K562 (cell line): ENCODE measurements around the gene XPO6. TPM values are rescaled to one million over a fixed set of nuclear protein-coding genes. Genes with fewer than 3 reads are reported as not detected.

Source experiments
- ATAC-seq: fragments of 200-7000 bp; cut with Tn5 transposase; 3 replicates; pipeline ENCODE4 v1.9.1; 2020; ENCODE audit warnings: moderate library complexity
- BruUV-seq: library from RNA; stranded (reverse); fragments of 400-500 nt; replicated peaks from 2 replicates; lab custom pipeline; 2021; lab: Mats Ljungman, UMichigan
- CTCF ChIA-PET: fragments of 300-600 bp; formaldehyde crosslinking; extraction: SDS; loops from one replicate; lab custom pipeline; 2021; ENCODE audit warnings: low intra/inter-chr PET ratio; lab: Yijun Ruan, JAX
- POLR2A ChIA-PET: fragments of 300-600, 350-650 bp; sonication (Branson Sonifier 250); formaldehyde crosslinking; extraction: SDS; loops from one replicate; lab custom pipeline; 2021; ENCODE audit warnings: antibody characterized with exemption, inconsistent platforms; lab: Yijun Ruan, JAX
- DNase-seq, 4 experiments: peaks; one replicate each; pipeline versions ENCODE4 v3.0.0 to v3.0.0-alpha.2; 2011 to 2018; ENCODE audit warnings: low spot score in 3 of 4, mixed read lengths in 3 of 4; ENCODE audit errors: extremely low read depth in 1 of 4
- FAIRE-seq: peaks from 2 replicates; lab custom pipeline; 2011; peaks lifted over from hg19 to GRCh38; lab: Jason Lieb, UNC
- H2AFZ ChIP-seq: 2 replicates; pipeline ENCODE4 v1.6.0; 2011; ENCODE audit warnings: low read depth, low read length, control low read depth, inconsistent platforms
- H3K27ac ChIP-seq: fragments of 200-600 bp; 3 replicates; pipeline ENCODE4 v1.8.0; 2011; ENCODE audit warnings: low read depth, mild to moderate bottlenecking, control low read depth, inconsistent platforms, low read length, moderate library complexity, mixed read lengths; ENCODE audit errors: extremely low read depth
- H3K27me3 ChIP-seq, 2 experiments: fragments of 300-600 bp in 1 of 2; 2 replicates in 1 of 2; 3 replicates in 1 of 2; pipeline versions ENCODE4 v1.6.0 to v1.8.0; 2011; ENCODE audit warnings: inconsistent platforms in 2 of 2, low read length in 2 of 2, mild to moderate bottlenecking in 1 of 2, mixed read lengths in 1 of 2, moderate library complexity in 1 of 2; ENCODE audit not compliant: control insufficient read depth in 2 of 2, insufficient read depth in 2 of 2
- H3K36me3 ChIP-seq: fragments of 300-600 bp; 3 replicates; pipeline ENCODE4 v1.8.0; 2011; ENCODE audit warnings: mild to moderate bottlenecking, low read length, inconsistent platforms; ENCODE audit not compliant: control insufficient read depth, insufficient read depth
- H3K4me1 ChIP-seq, 2 experiments: fragments of 200-600 bp in 1 of 2; replicated peaks in 1 of 2; 2 replicates in 1 of 2; 3 replicates in 1 of 2; pipeline versions ENCODE4 v1.5.1 to v1.8.0; 2011; ENCODE audit warnings: inconsistent platforms in 2 of 2, low read length in 2 of 2, mild to moderate bottlenecking in 1 of 2, mixed read lengths in 1 of 2, moderate library complexity in 1 of 2; ENCODE audit not compliant: control insufficient read depth in 2 of 2, insufficient read depth in 2 of 2
- H3K4me2 ChIP-seq: 2 replicates; pipeline ENCODE4 v1.6.1; 2011; ENCODE audit warnings: low read length, control low read depth, inconsistent platforms, mixed read lengths; ENCODE audit not compliant: insufficient read depth
- H3K4me3 ChIP-seq: fragments of 200-600 bp; sonication (generic), shearing (Covaris generic); 2 replicates; pipeline ENCODE4 v1.5.1; 2016; ENCODE audit warnings: control low read depth, inconsistent platforms
- H3K79me2 ChIP-seq: fragments of 200-600 bp; 3 replicates; pipeline ENCODE4 v1.8.0; 2011; ENCODE audit warnings: low read length, inconsistent platforms; ENCODE audit not compliant: control insufficient read depth, insufficient read depth
- H3K9ac ChIP-seq, 2 experiments: 2 replicates each; pipeline versions ENCODE4 v1.6.0 to v1.6.1; 2011; ENCODE audit warnings: low read depth in 2 of 2, low read length in 2 of 2, control low read depth in 1 of 2, inconsistent platforms in 1 of 2, mild to moderate bottlenecking in 1 of 2, mixed read lengths in 1 of 2; ENCODE audit not compliant: insufficient read depth in 1 of 2
- H3K9me1 ChIP-seq: one replicate; pipeline ENCODE4 v1.6.0; 2011; ENCODE audit warnings: inconsistent platforms, mild to moderate bottlenecking, low read length, moderate library complexity; ENCODE audit not compliant: control insufficient read depth, insufficient read depth
- H3K9me3 ChIP-seq: replicated peaks from 2 replicates; pipeline ENCODE4 v1.5.1; 2011; ENCODE audit warnings: low read depth, low read length, inconsistent platforms; ENCODE audit not compliant: control insufficient read depth, insufficient read depth
- H4K20me1 ChIP-seq: replicated peaks from 2 replicates; pipeline ENCODE4 v1.6.1; 2011; ENCODE audit warnings: low read length, inconsistent platforms, mixed read lengths; ENCODE audit not compliant: control insufficient read depth, insufficient read depth
- CCAR2 ChIP-seq: fragments of 200-400 bp; formaldehyde crosslinking; IDR thresholded peaks from 2 replicates; pipeline ENCODE4 v1.6.1; 2017; ENCODE audit warnings: mild to moderate bottlenecking, low read depth, low read length
- GTF2E2 ChIP-seq: fragments of 200-800 bp; sonication (Bioruptor generic); IDR thresholded peaks from 2 replicates; pipeline ENCODE4 v1.6.1; 2016; ENCODE audit warnings: missing genetic modification characterization, missing compliant biosample characterization
- MECOM ChIP-seq: fragments of 250-450 bp; sonication (Bioruptor Pico); IDR thresholded peaks from 2 replicates; pipeline ENCODE4 v1.8.0; 2022; ENCODE audit warnings: inconsistent platforms
- MEF2D ChIP-seq: conservative IDR thresholded peaks from 2 replicates; pipeline ENCODE4 v1.6.1; 2016; ENCODE audit warnings: low read depth, missing genetic modification characterization, missing compliant biosample characterization
- PPARD ChIP-seq: fragments of 250-450 bp; sonication (Bioruptor Pico); IDR thresholded peaks from 2 replicates; pipeline ENCODE4 v1.8.0; 2022; ENCODE audit warnings: inconsistent platforms, mild to moderate bottlenecking, moderate library complexity
- RBM14 ChIP-seq: fragments of 200-400 bp; formaldehyde crosslinking; IDR thresholded peaks from 2 replicates; pipeline ENCODE4 v1.6.1; 2018; ENCODE audit warnings: low read depth, mild to moderate bottlenecking, low read length, moderate library complexity, borderline replicate concordance; ENCODE audit not compliant: insufficient read depth
- SOX6 ChIP-seq: fragments of 450-650 bp; IDR thresholded peaks from 2 replicates; pipeline ENCODE4 v1.6.1; 2014; ENCODE audit warnings: mild to moderate bottlenecking
- ZNF184 ChIP-seq: sonication (generic); formaldehyde crosslinking; IDR thresholded peaks from 2 replicates; pipeline ENCODE4 v1.5.0; 2020; ENCODE audit warnings: missing genetic modification reagents
- ZNF197 ChIP-seq: fragments of 200-800 bp; sonication (Bioruptor generic); IDR thresholded peaks from 2 replicates; pipeline ENCODE4 v1.6.1; 2016; ENCODE audit warnings: low read depth, missing genetic modification characterization, missing compliant biosample characterization
- ZNF76 ChIP-seq: fragments of 250-450 bp; sonication (Bioruptor Pico); IDR thresholded peaks from 2 replicates; pipeline ENCODE4 v1.4.0; 2020; ENCODE audit warnings: mild to moderate bottlenecking, moderate library complexity, borderline replicate concordance
- WGBS: fragments of 100-300 bp; shearing (Covaris generic); methylation state at CpG from one replicate; pipeline ENCODE4 v1.1.6; 2016; ENCODE audit warnings: low coverage, mixed read lengths; ENCODE audit not compliant: insufficient coverage; ENCODE audit errors: missing lambda C conversion rate; 5-methylcytosine and 5-hydroxymethylcytosine counted together
- in situ Hi-C: fragments of 300-500 bp; cut with MboI; formaldehyde crosslinking; loops from 4 replicates; pipeline ENCODE4 v1.15.0; 2018; ENCODE audit warnings: inconsistent platforms, mixed read lengths
- intact Hi-C: fragments of 100-400 bp; cut with micrococcal nuclease; formaldehyde crosslinking; loops from 2 replicates; pipeline ENCODE4 v1.14.2; 2022
- polyA plus RNA-seq, 8 experiments: library from polyadenylated mRNA; depleted of rRNA in 4 of 8; stranded (reverse) in 5 of 8; unstranded in 3 of 8; fragments of >200 nt; fragmentation: Nextera tagmentation in 2 of 8; fragmentation: Illumina TruSeq in 1 of 8; extraction: Ambion mirVana in 2 of 8; extraction: Trizol in 1 of 8; gene quantifications; 2 replicates each; pipeline versions ENCODE4 v1.2.1 to v1.2.3, GENCODE V29; 2011 to 2014; ENCODE audit warnings: inconsistent platforms in 1 of 8, missing spikeins in 1 of 8
- total RNA-seq, 7 experiments: library from RNA; depleted of rRNA in 6 of 7; stranded (reverse); fragments of >200 nt in 6 of 7; fragmentation: Illumina TruSeq in 2 of 7; extraction: Trizol in 2 of 7; gene quantifications; 2 replicates each; pipeline versions ENCODE4 v1.2.1 to v1.2.3, GENCODE V29; 2011 to 2021; ENCODE audit warnings: low replicate concordance in 1 of 7
- TF ChIP-seq, protein P1 (sequence below): sonication (generic); formaldehyde crosslinking; IDR thresholded peaks from 2 replicates; pipeline ENCODE4 v1.8.0; 2022; ENCODE audit warnings: mild to moderate bottlenecking, missing genetic modification reagents
- TF ChIP-seq, protein P2 (sequence below): sonication (generic); formaldehyde crosslinking; IDR thresholded peaks from 2 replicates; pipeline ENCODE4 v1.8.0; 2023; ENCODE audit warnings: mild to moderate bottlenecking, missing genetic modification reagents
- TF ChIP-seq, protein P3 (sequence below): sonication (generic); formaldehyde crosslinking; IDR thresholded peaks from 2 replicates; pipeline ENCODE4 v1.9.0; 2022; ENCODE audit warnings: mild to moderate bottlenecking, missing genetic modification reagents

The XPO6 gene
- total and polyA plus RNA-seq, 9 of the 15 experiments (the other 6 are each of a cell fraction or from before 2014, with no cell fraction given): 11.2 to 196 (median 119) TPM

DNA sequence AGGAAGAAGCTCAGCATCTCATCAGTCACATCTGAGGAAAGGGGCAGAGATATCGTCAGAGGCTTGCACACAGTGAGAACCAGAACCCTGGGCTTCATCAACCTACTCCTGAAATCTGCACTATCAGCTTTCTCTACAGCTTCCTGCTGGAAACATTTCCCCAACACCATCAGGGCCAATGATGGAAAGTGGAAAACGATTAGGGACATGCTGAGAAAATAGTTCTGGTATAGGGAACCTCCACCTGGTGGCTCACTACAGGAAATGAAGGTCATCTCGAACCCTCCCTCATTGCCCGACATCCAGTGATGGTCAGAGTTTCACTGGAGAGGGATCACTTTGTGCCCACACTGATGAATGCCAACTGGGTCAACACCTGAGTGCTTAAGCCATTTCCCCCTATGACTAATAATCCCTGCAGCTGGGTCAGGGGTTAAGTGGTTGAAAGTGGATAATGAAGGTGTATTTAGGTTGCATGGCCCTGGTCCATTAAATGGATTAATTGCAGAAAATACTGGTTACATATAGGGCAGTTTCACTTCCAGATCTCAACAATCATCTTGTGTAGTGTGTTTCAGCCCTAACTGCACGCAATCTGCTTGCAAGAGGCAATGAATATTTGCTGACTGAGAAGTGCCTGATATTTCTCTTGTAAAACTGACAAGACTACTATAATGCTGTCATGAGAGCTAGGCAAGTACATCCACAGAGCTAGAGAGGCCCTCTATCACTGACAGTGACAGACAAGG is 105.1 kb downstream of the XPO6 start:
- CTCF ChIA-PET: no interaction called here
- H3K9ac ChIP-seq: no peak overlapping the region
- H3K9me1 ChIP-seq: no peaks in the 10 kb centered on the region
- H2AFZ ChIP-seq: no peak overlapping the region
- DNase-seq: no peak
- H3K4me3 ChIP-seq: no peak overlapping the region
- H3K27ac ChIP-seq: no peak overlapping the region
- H3K79me2 ChIP-seq: no peaks in the 10 kb centered on the region; the same call in 1 of the 3 replicates
- no TSS peak for BruUV-seq
- peaks cover 0 to 10% of the 10 kb centered on the region in 2 experiments; a peak in 2 of 5 replicates for H3K4me1 ChIP-seq
- no peak overlapping the region for H3K4me2 ChIP-seq
- intact Hi-C loops: no loop called here
- no peak for FAIRE-seq
- H3K27me3 ChIP-seq: no peaks in the 10 kb centered on the region
- TF ChIP-seq RBM14: no peak
- TF ChIP-seq ZNF184 (CRISPR knock-in tag): no peak
- TF ChIP-seq, protein P1, sequence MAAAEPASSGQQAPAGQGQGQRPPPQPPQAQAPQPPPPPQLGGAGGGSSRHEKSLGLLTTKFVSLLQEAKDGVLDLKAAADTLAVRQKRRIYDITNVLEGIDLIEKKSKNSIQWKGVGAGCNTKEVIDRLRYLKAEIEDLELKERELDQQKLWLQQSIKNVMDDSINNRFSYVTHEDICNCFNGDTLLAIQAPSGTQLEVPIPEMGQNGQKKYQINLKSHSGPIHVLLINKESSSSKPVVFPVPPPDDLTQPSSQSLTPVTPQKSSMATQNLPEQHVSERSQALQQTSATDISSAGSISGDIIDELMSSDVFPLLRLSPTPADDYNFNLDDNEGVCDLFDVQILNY (CRISPR knock-in tag): no peak
- TF ChIP-seq PPARD (CRISPR knock-in tag): no peak
- TF ChIP-seq, protein P2, sequence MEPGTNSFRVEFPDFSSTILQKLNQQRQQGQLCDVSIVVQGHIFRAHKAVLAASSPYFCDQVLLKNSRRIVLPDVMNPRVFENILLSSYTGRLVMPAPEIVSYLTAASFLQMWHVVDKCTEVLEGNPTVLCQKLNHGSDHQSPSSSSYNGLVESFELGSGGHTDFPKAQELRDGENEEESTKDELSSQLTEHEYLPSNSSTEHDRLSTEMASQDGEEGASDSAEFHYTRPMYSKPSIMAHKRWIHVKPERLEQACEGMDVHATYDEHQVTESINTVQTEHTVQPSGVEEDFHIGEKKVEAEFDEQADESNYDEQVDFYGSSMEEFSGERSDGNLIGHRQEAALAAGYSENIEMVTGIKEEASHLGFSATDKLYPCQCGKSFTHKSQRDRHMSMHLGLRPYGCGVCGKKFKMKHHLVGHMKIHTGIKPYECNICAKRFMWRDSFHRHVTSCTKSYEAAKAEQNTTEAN (CRISPR knock-in tag): no peak
- no peak for TF ChIP-seq MEF2D (tag)
- TF ChIP-seq SOX6: no peak
- no peak for TF ChIP-seq MECOM (CRISPR knock-in tag)
- no peak for TF ChIP-seq CCAR2
- TF ChIP-seq, protein P3, sequence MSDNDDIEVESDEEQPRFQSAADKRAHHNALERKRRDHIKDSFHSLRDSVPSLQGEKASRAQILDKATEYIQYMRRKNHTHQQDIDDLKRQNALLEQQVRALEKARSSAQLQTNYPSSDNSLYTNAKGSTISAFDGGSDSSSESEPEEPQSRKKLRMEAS (CRISPR knock-in tag): no peak
- TF ChIP-seq GTF2E2 (tag): no peak
- no peak for TF ChIP-seq ZNF76 (CRISPR knock-in tag)
- TF ChIP-seq ZNF197 (CRISPR knock-in tag): no peak
- TF ChIP-seq, all 486 proteins: peak for 0
- 79% methylated on average over 5 of the region's 5 CpGs for WGBS
- in situ Hi-C loops: no loop called here
- H3K9me3 ChIP-seq: no peaks in the 10 kb centered on the region
- ATAC-seq: no peak
- H4K20me1 ChIP-seq: peaks cover 10% of the 10 kb centered on the region; the same call in 1 of the 2 replicates
- peaks cover 99% of the 10 kb centered on the region for H3K36me3 ChIP-seq
- POLR2A ChIA-PET: interaction anchor here (0.6 to 1.2 kb wide), 4 partner anchors 10 to 766 kb away, joined by 3 to 4 read pairs (median 3); no protein-coding TSS in a partner anchor
